ENCODE results near the gene CCDC122.

Gene CCDC122

DNA sequence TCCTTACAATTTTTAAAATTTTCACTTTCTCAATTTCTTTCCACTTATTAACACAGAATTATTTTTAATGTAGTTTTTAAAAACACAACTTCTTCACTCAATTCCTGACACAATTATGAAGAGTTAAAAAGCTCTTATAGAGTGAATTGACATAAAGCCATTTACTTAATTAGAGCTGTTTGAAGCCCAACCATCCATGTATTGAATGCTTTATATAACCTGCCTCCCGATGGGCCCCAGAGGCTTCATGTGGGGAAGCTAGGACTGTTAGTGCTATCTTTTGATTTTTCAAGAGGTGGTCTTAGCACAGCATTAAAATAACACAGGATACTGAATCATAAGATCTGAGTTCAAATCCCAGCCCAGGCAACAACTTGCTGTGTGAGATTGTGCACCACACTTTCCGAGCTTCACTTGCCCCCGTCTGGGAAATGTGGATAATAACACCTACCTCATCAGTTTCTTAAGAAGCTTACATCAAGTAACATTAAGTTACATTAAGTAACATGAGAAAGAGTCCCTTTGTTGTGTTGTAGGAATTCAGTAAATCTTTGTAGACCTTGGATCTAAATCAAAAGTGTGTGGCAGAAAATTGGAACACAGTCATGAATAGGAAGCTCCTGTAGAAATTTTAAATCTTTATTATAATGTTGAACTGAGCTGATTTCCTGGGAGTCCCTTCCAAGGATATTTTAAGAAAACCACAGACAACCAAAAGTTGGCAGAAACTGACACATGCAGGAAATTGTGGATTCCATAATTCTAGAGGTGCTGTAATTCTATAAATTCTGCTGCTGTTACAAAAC lies 87.3 kb downstream of the CCDC122 start:
- H3K36me3 ChIP-seq (ENCODE audit: insufficient read depth, low read length), result no peaks in the 10 kb centered on the region
- TF ChIP-seq FOXP2 (optimal IDR thresholded peaks at IDR 0.05; ENCODE audit: control extremely low read depth, extremely low read length, insufficient read depth) (no peak), EZH2 (IDR thresholded peaks at IDR 0.05) (no peak), POLR2AphosphoS5 (IDR thresholded peaks at IDR 0.05; ENCODE audit: borderline replicate concordance, low read depth, low read length) (no peak)
- no peak overlapping the region for H3K9ac ChIP-seq (ENCODE audit: insufficient read length)
- peak; percentile 40 for DNase-seq (ENCODE audit: low read depth, low spot score)
- no peaks in the 10 kb centered on the region for H3K9me3 ChIP-seq (ENCODE audit: low read depth, low read length)
- no peak overlapping the region for H3K4me3 ChIP-seq
- H3K27ac ChIP-seq, result peak overlapping the region; percentile 10; the same call in 1 of the 2 replicates

DNA sequence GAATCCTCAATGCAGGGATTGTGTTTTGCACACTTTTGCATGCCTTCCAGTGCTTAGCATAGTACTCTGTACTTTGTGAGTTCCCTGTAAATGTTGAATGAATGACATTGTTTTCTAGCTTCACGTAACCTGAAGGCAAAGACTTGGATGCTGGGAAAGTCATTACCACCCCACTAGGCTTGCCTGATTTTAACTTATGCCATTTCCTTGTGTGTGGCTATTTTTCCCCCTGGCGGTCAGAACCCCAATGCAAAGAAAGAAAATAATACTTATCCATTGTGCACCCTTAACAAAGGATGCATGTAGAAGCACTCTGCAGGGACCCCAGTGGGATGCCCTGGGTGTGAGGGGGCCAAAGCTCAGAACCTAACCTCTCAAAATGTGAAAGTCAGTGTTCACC lies 91.5 kb downstream of the CCDC122 start:
- Histone ChIP-seq H3K4me3 (no peak overlapping the region), H3K36me3 (ENCODE audit: insufficient read depth, low read length) (no peaks in the 10 kb centered on the region), H3K9me3 (ENCODE audit: low read depth, low read length) (no peaks in the 10 kb centered on the region), H3K9ac (ENCODE audit: insufficient read length) (no peak overlapping the region), H3K27ac (no peak overlapping the region)
- DNase-seq (ENCODE audit: low read depth, low spot score), result no peak
- TF ChIP-seq POLR2AphosphoS5 (IDR thresholded peaks at IDR 0.05; ENCODE audit: borderline replicate concordance, low read depth, low read length) (no peak), FOXP2 (optimal IDR thresholded peaks at IDR 0.05; ENCODE audit: control extremely low read depth, extremely low read length, insufficient read depth) (no peak), EZH2 (IDR thresholded peaks at IDR 0.05) (no peak)

DNA sequence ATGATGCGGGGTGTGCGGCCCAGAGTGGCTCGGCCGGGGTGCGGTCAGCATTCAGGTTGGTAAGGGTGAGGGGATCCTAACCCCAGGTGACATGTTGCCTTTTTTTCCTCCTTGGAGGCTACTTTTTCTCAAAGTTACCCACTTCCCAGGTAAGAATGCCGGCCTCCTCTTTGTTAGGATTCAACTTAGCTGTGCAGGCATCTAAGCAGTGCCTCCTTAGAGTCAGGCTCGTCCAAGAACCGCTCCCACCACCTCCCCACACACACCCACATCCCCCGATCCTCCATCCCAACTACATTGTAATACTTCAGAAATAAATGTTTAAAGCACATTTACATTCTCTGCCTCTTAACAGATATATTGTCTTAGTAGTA lies 92.0 kb downstream of the CCDC122 start:
- TF ChIP-seq EZH2 (IDR thresholded peaks at IDR 0.05) (no peak), FOXP2 (optimal IDR thresholded peaks at IDR 0.05; ENCODE audit: control extremely low read depth, extremely low read length, insufficient read depth) (no peak), POLR2AphosphoS5 (IDR thresholded peaks at IDR 0.05; ENCODE audit: borderline replicate concordance, low read depth, low read length) (no peak)
- Histone ChIP-seq H3K9ac (ENCODE audit: insufficient read length) (no peak overlapping the region), H3K9me3 (ENCODE audit: low read depth, low read length) (no peaks in the 10 kb centered on the region), H3K27ac (no peak overlapping the region), H3K36me3 (ENCODE audit: insufficient read depth, low read length) (no peaks in the 10 kb centered on the region), H3K4me3 (peak overlapping the region; percentile 79)
- no peak for DNase-seq (ENCODE audit: low read depth, low spot score)

DNA sequence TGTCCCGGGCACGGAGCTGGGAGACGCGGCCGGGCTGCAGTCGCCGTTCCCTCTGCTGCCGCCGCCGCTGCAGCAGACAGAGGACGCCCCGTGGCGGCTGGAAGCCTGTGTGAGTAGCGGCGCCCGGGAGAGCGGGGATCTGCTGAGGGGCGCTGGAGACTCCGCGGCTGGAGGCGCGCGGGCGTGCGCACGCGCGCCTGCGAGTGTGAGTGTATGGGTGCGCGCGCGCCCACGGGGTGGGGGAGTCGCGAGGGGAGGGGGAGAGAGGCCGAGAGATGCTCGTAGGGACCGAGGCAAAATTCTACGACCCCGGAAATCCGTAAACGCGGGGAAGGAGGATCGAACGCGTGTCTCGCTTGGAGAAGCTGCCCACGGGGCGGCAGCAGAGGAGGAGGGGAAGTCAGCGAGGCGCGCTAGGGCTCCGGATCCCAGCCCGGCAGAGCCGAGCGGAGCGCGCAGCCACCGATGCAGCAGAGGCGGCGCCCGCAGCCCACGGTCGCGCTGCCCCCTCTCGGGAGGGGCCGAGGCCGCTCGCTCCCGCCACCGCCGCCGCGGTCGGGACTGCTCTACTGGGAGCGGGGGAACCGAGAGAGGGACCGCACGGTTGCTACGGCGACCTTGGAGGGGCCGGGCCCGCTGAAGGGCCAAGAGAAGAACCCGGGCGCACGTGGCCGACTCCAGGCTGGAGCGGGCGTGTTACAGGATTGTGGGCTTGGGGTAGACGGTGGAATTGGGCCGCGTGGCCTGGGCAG lies 92.6 kb downstream of the CCDC122 start, which contains the start of gene ENOX1:
Gene ENOX1, minus strand, starts transcription at position 207 of the 752 bp plus-strand sequence.
- DNase-seq (ENCODE audit: low read depth, low spot score), result no peak
- Histone ChIP-seq H3K9ac (ENCODE audit: insufficient read length) (no peak within 1 kb of the TSS), H3K4me3 (peak within 1 kb of the TSS; percentile 79), H3K9me3 (ENCODE audit: low read depth, low read length) (no peaks in the 10 kb centered on the region), H3K27ac (no peak within 1 kb of the TSS), H3K36me3 (ENCODE audit: insufficient read depth, low read length) (no peaks in the 10 kb centered on the region)
- no peak for TF ChIP-seq POLR2AphosphoS5 (IDR thresholded peaks at IDR 0.05; ENCODE audit: borderline replicate concordance, low read depth, low read length)
- no peak for TF ChIP-seq FOXP2 (optimal IDR thresholded peaks at IDR 0.05; ENCODE audit: control extremely low read depth, extremely low read length, insufficient read depth)
- TF ChIP-seq EZH2 (IDR thresholded peaks at IDR 0.05), result no peak

DNA sequence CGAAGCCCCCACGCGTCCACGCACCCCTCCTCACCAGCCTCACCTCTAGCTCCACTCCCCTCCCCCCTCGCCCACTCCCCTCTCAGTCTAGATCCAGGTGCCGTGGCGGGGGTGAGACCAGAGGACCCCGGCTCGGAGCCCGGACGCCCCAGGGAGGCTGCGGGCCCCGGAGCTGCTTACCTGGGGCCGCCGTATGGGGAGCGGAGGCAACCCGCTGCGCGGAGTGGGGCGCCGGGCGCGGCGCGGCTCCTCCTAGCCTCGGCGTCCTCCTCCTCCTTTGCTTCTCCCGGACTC lies 93.1 kb downstream of the CCDC122 start:
- Histone ChIP-seq H3K36me3 (ENCODE audit: insufficient read depth, low read length) (no peaks in the 10 kb centered on the region), H3K4me3 (peak overlapping the region; percentile 79), H3K9ac (ENCODE audit: insufficient read length) (no peak overlapping the region), H3K27ac (no peak overlapping the region), H3K9me3 (ENCODE audit: low read depth, low read length) (no peaks in the 10 kb centered on the region)
- TF ChIP-seq FOXP2 (optimal IDR thresholded peaks at IDR 0.05; ENCODE audit: control extremely low read depth, extremely low read length, insufficient read depth) (no peak), EZH2 (IDR thresholded peaks at IDR 0.05) (no peak), POLR2AphosphoS5 (IDR thresholded peaks at IDR 0.05; ENCODE audit: borderline replicate concordance, low read depth, low read length) (no peak)
- no peak for DNase-seq (ENCODE audit: low read depth, low spot score)
